ENCODE results near the gene SKAP1.

The SKAP1 gene

DNA sequence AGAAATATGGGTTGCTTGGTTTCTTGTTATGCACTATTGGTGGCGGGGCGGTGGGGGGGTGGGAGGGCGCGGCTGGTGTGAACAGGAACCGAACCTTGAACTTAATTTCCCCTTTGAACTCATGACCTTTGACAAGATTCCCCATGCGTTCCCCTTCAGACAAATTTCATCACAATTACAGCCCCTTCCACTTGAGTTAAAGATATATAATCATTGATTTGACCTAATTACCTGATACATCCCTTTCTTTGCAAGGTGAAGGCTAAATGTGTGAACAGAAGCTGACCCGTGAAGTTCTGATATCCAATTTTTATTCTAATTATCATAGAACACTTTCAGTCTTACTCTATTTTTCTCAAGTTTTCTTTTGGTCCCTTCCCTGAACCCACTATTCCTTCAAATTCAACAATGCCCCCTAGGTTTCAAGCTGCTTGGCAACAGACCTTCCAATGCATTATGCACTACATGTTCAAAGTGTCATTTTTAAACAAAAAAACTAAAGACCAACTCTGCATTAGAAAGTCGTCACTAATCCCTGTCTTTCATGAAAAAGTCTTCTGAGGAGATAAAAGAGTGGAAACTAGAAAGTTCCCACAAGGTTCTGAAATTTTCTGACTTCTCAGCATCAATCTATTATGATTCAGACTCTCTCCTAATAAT is 116.8 kb downstream of the SKAP1 start:
- Histone ChIP-seq H4K20me1 (ENCODE audit: insufficient read depth, low read length, poor library complexity, severe bottlenecking) (no peaks in the 10 kb centered on the region), H3K4me1 (ENCODE audit: insufficient read depth, low read length, poor library complexity, severe bottlenecking) (peaks cover 4% of the 10 kb centered on the region), H3K9me2 (replicated peaks; ENCODE audit: low read depth, low read length) (no peaks in the 10 kb centered on the region), H3K4me2 (ENCODE audit: low read depth, low read length, poor library complexity, severe bottlenecking) (no peak overlapping the region), H3K9me3 (ENCODE audit: insufficient read depth, low read depth, low read length) (no peaks in the 10 kb centered on the region), H3K4me3 (ENCODE audit: low read length, poor library complexity, severe bottlenecking) (no peak overlapping the region), H3F3A (ENCODE audit: low read depth) (no peaks in the 10 kb centered on the region), H3K36me3 (ENCODE audit: insufficient read depth, low read length) (no peaks in the 10 kb centered on the region), H2AFZ (ENCODE audit: low read length) (no peak overlapping the region), H3K9ac (ENCODE audit: low read depth, low read length, poor library complexity, severe bottlenecking) (no peak overlapping the region), H3K79me2 (ENCODE audit: insufficient read depth, low read length) (no peaks in the 10 kb centered on the region), H3K27me3 (ENCODE audit: insufficient read depth, low read length, poor library complexity, severe bottlenecking) (no peaks in the 10 kb centered on the region)
- TF ChIP-seq CTCF (conservative IDR thresholded peaks at IDR 0.05; ENCODE audit: low read length) (no peak), EZH2phosphoT487 (IDR thresholded peaks at IDR 0.05; ENCODE audit: borderline replicate concordance) (no peak)

- TF ChIP-seq CTCF (conservative IDR thresholded peaks at IDR 0.05; ENCODE audit: low read length), result no peak
- no peak for TF ChIP-seq EZH2phosphoT487 (IDR thresholded peaks at IDR 0.05; ENCODE audit: borderline replicate concordance)
- Histone ChIP-seq H3K9me2 (replicated peaks; ENCODE audit: low read depth, low read length) (no peaks in the 10 kb centered on the region), H3K4me2 (ENCODE audit: low read depth, low read length, poor library complexity, severe bottlenecking) (no peak overlapping the region), H3K27me3 (ENCODE audit: insufficient read depth, low read length, poor library complexity, severe bottlenecking) (no peaks in the 10 kb centered on the region), H4K20me1 (ENCODE audit: insufficient read depth, low read length, poor library complexity, severe bottlenecking) (no peaks in the 10 kb centered on the region), H3K9ac (ENCODE audit: low read depth, low read length, poor library complexity, severe bottlenecking) (no peak overlapping the region), H3F3A (ENCODE audit: low read depth) (no peaks in the 10 kb centered on the region), H2AFZ (ENCODE audit: low read length) (no peak overlapping the region), H3K4me1 (ENCODE audit: insufficient read depth, low read length, poor library complexity, severe bottlenecking) (peaks cover 4% of the 10 kb centered on the region), H3K36me3 (ENCODE audit: insufficient read depth, low read length) (no peaks in the 10 kb centered on the region), H3K4me3 (ENCODE audit: low read length, poor library complexity, severe bottlenecking) (no peak overlapping the region), H3K9me3 (ENCODE audit: insufficient read depth, low read depth, low read length) (no peaks in the 10 kb centered on the region), H3K79me2 (ENCODE audit: insufficient read depth, low read length) (no peaks in the 10 kb centered on the region)
Measured at GRCh38 chr17:48311324-48311723, 118.7 kb downstream of the SKAP1 start.

DNA sequence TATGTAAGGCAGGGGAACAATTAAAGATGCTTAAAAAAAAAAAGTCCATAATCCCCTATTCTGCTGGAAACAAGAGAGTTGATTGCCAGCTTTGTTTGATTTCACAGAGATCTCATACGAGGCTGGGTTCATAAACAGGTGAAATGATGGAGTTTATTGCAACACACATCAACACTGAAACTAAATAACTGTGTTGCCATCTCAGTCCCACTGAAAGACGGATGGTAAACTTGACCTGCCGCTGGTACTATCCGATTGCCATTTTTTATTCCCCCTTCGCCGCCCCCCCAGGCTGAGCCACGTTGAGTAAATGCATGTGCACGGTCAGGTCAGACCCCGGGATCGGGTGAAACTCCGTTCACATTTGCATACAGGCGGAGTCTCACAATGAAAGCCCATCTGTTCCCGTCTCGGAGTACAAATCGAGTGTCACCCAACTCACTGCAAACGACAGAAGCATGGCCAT is 119.2 kb downstream of the SKAP1 start:
- Histone ChIP-seq H2AFZ (ENCODE audit: low read length) (no peak overlapping the region), H3K4me2 (ENCODE audit: low read depth, low read length, poor library complexity, severe bottlenecking) (no peak overlapping the region), H3K9me3 (ENCODE audit: insufficient read depth, low read depth, low read length) (no peaks in the 10 kb centered on the region), H4K20me1 (ENCODE audit: insufficient read depth, low read length, poor library complexity, severe bottlenecking) (no peaks in the 10 kb centered on the region), H3K4me1 (ENCODE audit: insufficient read depth, low read length, poor library complexity, severe bottlenecking) (peaks cover 4% of the 10 kb centered on the region), H3K9ac (ENCODE audit: low read depth, low read length, poor library complexity, severe bottlenecking) (no peak overlapping the region), H3K27me3 (ENCODE audit: insufficient read depth, low read length, poor library complexity, severe bottlenecking) (no peaks in the 10 kb centered on the region), H3K36me3 (ENCODE audit: insufficient read depth, low read length) (no peaks in the 10 kb centered on the region), H3K4me3 (ENCODE audit: low read length, poor library complexity, severe bottlenecking) (no peak overlapping the region), H3K9me2 (replicated peaks; ENCODE audit: low read depth, low read length) (no peaks in the 10 kb centered on the region), H3F3A (ENCODE audit: low read depth) (no peaks in the 10 kb centered on the region), H3K79me2 (ENCODE audit: insufficient read depth, low read length) (no peaks in the 10 kb centered on the region)
- TF ChIP-seq EZH2phosphoT487 (IDR thresholded peaks at IDR 0.05; ENCODE audit: borderline replicate concordance), result no peak

GRCh38 chr17:48308581-48308980 is 121.4 kb downstream of the SKAP1 start:
- Histone ChIP-seq H2AFZ (ENCODE audit: low read length) (no peak overlapping the region), H3K27me3 (ENCODE audit: insufficient read depth, low read length, poor library complexity, severe bottlenecking) (no peaks in the 10 kb centered on the region), H3F3A (ENCODE audit: low read depth) (no peaks in the 10 kb centered on the region), H3K4me2 (ENCODE audit: low read depth, low read length, poor library complexity, severe bottlenecking) (no peak overlapping the region), H3K79me2 (ENCODE audit: insufficient read depth, low read length) (no peaks in the 10 kb centered on the region), H3K9me3 (ENCODE audit: insufficient read depth, low read depth, low read length) (no peaks in the 10 kb centered on the region), H4K20me1 (ENCODE audit: insufficient read depth, low read length, poor library complexity, severe bottlenecking) (no peaks in the 10 kb centered on the region), H3K4me3 (ENCODE audit: low read length, poor library complexity, severe bottlenecking) (no peak overlapping the region), H3K36me3 (ENCODE audit: insufficient read depth, low read length) (no peaks in the 10 kb centered on the region), H3K9ac (ENCODE audit: low read depth, low read length, poor library complexity, severe bottlenecking) (no peak overlapping the region), H3K9me2 (replicated peaks; ENCODE audit: low read depth, low read length) (no peaks in the 10 kb centered on the region), H3K4me1 (ENCODE audit: insufficient read depth, low read length, poor library complexity, severe bottlenecking) (peaks cover 4% of the 10 kb centered on the region)
- TF ChIP-seq CTCF (conservative IDR thresholded peaks at IDR 0.05; ENCODE audit: low read length) (no peak), EZH2phosphoT487 (IDR thresholded peaks at IDR 0.05; ENCODE audit: borderline replicate concordance) (no peak)
